Endothelial cell of umbilical vein (primary cell): Measurements from ENCODE around the gene HERC5. TPM values are rescaled to one million over a fixed set of nuclear protein-coding genes. Genes with fewer than 3 reads are reported as not detected.

Source experiments
- BruUV-seq: library from RNA; stranded (reverse); fragments of 400-500 nt; replicated peaks from 2 replicates; lab custom pipeline; 2021; lab: Mats Ljungman, UMichigan
- CTCF ChIA-PET: fragments of 300-600, 350-600 bp; sonication (Branson Sonifier 250); formaldehyde crosslinking; loops from one replicate; lab custom pipeline; 2021; ENCODE audit warnings: antibody characterized with exemption, inconsistent platforms; lab: Charles Lee
- POLR2A ChIA-PET: fragments of 300-600, 350-600 bp; sonication (Branson Sonifier 250); formaldehyde crosslinking; loops from one replicate; lab custom pipeline; 2021; ENCODE audit warnings: antibody characterized with exemption, inconsistent platforms; lab: Charles Lee
- DNase-seq: peaks from one replicate; pipeline ENCODE4 v3.0.0-alpha.2; 2011; ENCODE audit warnings: low read depth, low spot score
- FAIRE-seq: peaks from 2 replicates; lab custom pipeline; 2011; peaks lifted over from hg19 to GRCh38; lab: Jason Lieb, UNC
- H2AFZ ChIP-seq: 2 replicates; pipeline ENCODE4 v1.6.0; 2012; ENCODE audit warnings: low read depth, low read length, control low read depth, inconsistent platforms
- H3K27ac ChIP-seq: 2 replicates; pipeline ENCODE4 v1.5.1; 2011; ENCODE audit warnings: low read depth, mild to moderate bottlenecking, control low read depth, low read length, moderate library complexity; ENCODE audit not compliant: insufficient read depth
- H3K27me3 ChIP-seq, 2 experiments: 2 replicates each; pipeline versions ENCODE4 v1.6.0 to v1.6.1; 2011; ENCODE audit warnings: low read length in 2 of 2, mixed read lengths in 1 of 2; ENCODE audit not compliant: control insufficient read depth in 2 of 2, insufficient read depth in 2 of 2
- H3K36me3 ChIP-seq, 2 experiments: 2 replicates in 1 of 2; 3 replicates in 1 of 2; pipeline ENCODE4 v1.5.1; 2011; ENCODE audit warnings: low read length in 2 of 2, mild to moderate bottlenecking in 1 of 2, moderate library complexity in 1 of 2; ENCODE audit not compliant: control insufficient read depth in 2 of 2, insufficient read depth in 2 of 2; ENCODE audit errors: extremely low read depth in 1 of 2
- H3K4me1 ChIP-seq: 3 replicates; pipeline ENCODE4 v1.5.1; 2011; ENCODE audit warnings: mild to moderate bottlenecking, low read length; ENCODE audit not compliant: control insufficient read depth, insufficient read depth; ENCODE audit errors: extremely low read depth
- H3K4me2 ChIP-seq: 2 replicates; pipeline ENCODE4 v1.6.1; 2011; ENCODE audit warnings: low read length, control low read depth, mixed read lengths; ENCODE audit not compliant: insufficient read depth
- H3K4me3 ChIP-seq, 3 experiments: fragments of 200-600 bp in 1 of 3; sonication (generic), shearing (Covaris generic) in 1 of 3; replicated peaks in 1 of 3; 2 replicates each; pipeline ENCODE4 v1.5.1; 2011 to 2016; ENCODE audit warnings: control low read depth in 3 of 3, low read length in 3 of 3, mild to moderate bottlenecking in 2 of 3, inconsistent platforms in 1 of 3, low read depth in 1 of 3, moderate library complexity in 1 of 3; ENCODE audit not compliant: insufficient read depth in 1 of 3
- H3K79me2 ChIP-seq: 2 replicates; pipeline ENCODE4 v1.6.0; 2012; ENCODE audit warnings: low read length, inconsistent platforms; ENCODE audit not compliant: control insufficient read depth, insufficient read depth
- H3K9ac ChIP-seq: replicated peaks from 2 replicates; pipeline ENCODE3; 2011; ENCODE audit warnings: low read length, control low read depth; ENCODE audit not compliant: insufficient read depth; ENCODE audit errors: extremely low read depth
- H3K9me1 ChIP-seq: replicated peaks from 3 replicates; pipeline ENCODE4 v1.6.0; 2011; ENCODE audit warnings: mild to moderate bottlenecking, low read length; ENCODE audit not compliant: control insufficient read depth, insufficient read depth; ENCODE audit errors: extremely low read depth
- H3K9me3 ChIP-seq: replicated peaks from 2 replicates; pipeline ENCODE4 v1.5.1; 2012; ENCODE audit warnings: low read length, inconsistent platforms; ENCODE audit not compliant: control insufficient read depth, insufficient read depth
- H4K20me1 ChIP-seq: replicated peaks from 2 replicates; pipeline ENCODE3; 2011; ENCODE audit warnings: mild to moderate bottlenecking, low read length; ENCODE audit not compliant: control insufficient read depth, insufficient read depth; ENCODE audit errors: extremely low read depth
- CTCF ChIP-seq, 2 donors: IDR thresholded peaks; 1 replicate in 1 of 2; 2 replicates in 1 of 2; pipeline ENCODE4 v1.5.1; 2011; ENCODE audit warnings: low read length in 2 of 2, mild to moderate bottlenecking in 2 of 2, moderate library complexity in 2 of 2, control low read depth in 1 of 2, inconsistent platforms in 1 of 2, low read depth in 1 of 2; ENCODE audit not compliant: insufficient read depth in 1 of 2; ENCODE audit errors: extremely low read depth in 1 of 2
- EZH2 ChIP-seq: IDR thresholded peaks from 2 replicates; pipeline ENCODE4 v1.6.1; 2012; ENCODE audit warnings: borderline replicate concordance, low read depth, mild to moderate bottlenecking, moderate library complexity, low read length, inconsistent platforms; ENCODE audit not compliant: severe bottlenecking
- FOS ChIP-seq: IDR thresholded peaks from 2 replicates; pipeline ENCODE4 v1.6.1; 2011; ENCODE audit warnings: mild to moderate bottlenecking, low read length, moderate library complexity, borderline replicate concordance; ENCODE audit not compliant: insufficient read depth
- GATA2 ChIP-seq: IDR thresholded peaks from 2 replicates; pipeline ENCODE4 v1.7.0; 2011; ENCODE audit warnings: low read depth, mild to moderate bottlenecking, moderate library complexity, mixed read lengths, low read length; ENCODE audit not compliant: insufficient read length, insufficient read depth
- JUN ChIP-seq: IDR thresholded peaks from 2 replicates; pipeline ENCODE4 v1.6.1; 2011; ENCODE audit warnings: borderline replicate concordance, low read depth; ENCODE audit not compliant: insufficient read length, insufficient read depth
- MYC ChIP-seq: IDR thresholded peaks from one replicate; pipeline ENCODE4 v1.6.1; 2011; ENCODE audit warnings: mild to moderate bottlenecking, low read depth, low read length
- POLR2A ChIP-seq: IDR thresholded peaks from 2 replicates; pipeline ENCODE4 v1.6.1; 2012; ENCODE audit warnings: low read depth, mild to moderate bottlenecking, control low read depth, low read length
- POLR2AphosphoS5 ChIP-seq: IDR thresholded peaks from 2 replicates; pipeline ENCODE4 v1.6.1; 2012; ENCODE audit warnings: low read depth, mild to moderate bottlenecking, control low read depth, low read length, moderate library complexity; ENCODE audit not compliant: insufficient read depth
- dilution Hi-C: fragments of 300-500 bp; cut with MboI; formaldehyde crosslinking; loops from one replicate; pipeline ENCODE4 v1.15.0; 2019; ENCODE audit warnings: low sequenced_read_pairs; ENCODE audit not compliant: extremely low pct_ligation_motif_present
- intact Hi-C: fragments of 100-400 bp; cut with micrococcal nuclease; formaldehyde crosslinking; loops from one replicate; pipeline ENCODE4 v1.10.0; 2022
- polyA plus RNA-seq, 4 experiments: library from polyadenylated mRNA; depleted of rRNA in 3 of 4; stranded (reverse) in 3 of 4; unstranded in 1 of 4; fragments of >200 nt; gene quantifications; 2 replicates each; pipeline versions ENCODE4 v1.2.1 to v1.2.3, GENCODE V29; 2011 to 2012; ENCODE audit warnings: missing spikeins in 1 of 4
- total RNA-seq: library from RNA; stranded (reverse); gene quantifications from 2 replicates; pipeline ENCODE4 v1.2.3, GENCODE V29; 2021
- TF ChIP-seq, protein P1 (sequence below): IDR thresholded peaks from 2 replicates; pipeline ENCODE4 v1.6.1; 2011; ENCODE audit not compliant: insufficient read depth, insufficient read length

HERC5 gene
- total and polyA plus RNA-seq, 2 donors (not counting 3 experiments of a cell fraction or from before 2014, with no cell fraction given) = 0.19 to 0.91 TPM

DNA sequence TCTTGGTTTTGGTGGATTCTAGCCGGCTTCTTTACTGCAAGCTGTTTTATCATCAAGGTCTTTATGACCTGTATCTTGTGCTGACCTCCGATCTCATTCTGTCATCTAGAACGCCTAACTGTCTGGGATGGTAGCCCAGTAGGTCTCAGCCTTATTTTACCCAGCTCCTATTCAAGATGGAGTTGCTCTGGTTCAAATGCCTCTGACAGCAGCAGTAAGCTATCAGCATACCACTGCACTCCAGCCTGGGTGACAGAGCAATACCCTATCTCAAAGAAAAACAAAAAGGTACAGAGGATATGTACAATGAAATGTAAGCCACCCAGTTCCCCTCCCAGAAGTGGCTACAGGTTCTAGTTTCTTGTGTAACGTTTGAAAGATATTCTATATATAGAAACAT is 42.2 kb upstream of the HERC5 start:
- H3K4me2 ChIP-seq = no peak overlapping the region
- FAIRE-seq (no peak), DNase-seq (no peak)
- ChIA-PET POLR2A (no interaction called here), CTCF (no interaction called here)
- H3K4me3 ChIP-seq = no peak overlapping the region
- TF ChIP-seq POLR2AphosphoS5 (no peak), POLR2A (no peak), EZH2 (no peak), GATA2 (no peak), JUN (no peak), FOS (no peak), MYC (no peak), CTCF (IDR thresholded peaks at IDR 0.05; ENCODE audit: extremely low read depth in 1 of 2, insufficient read depth in 1 of 2, low read depth in 1 of 2, low read length in 2 of 2) (no peak)
- TF ChIP-seq, protein P1, sequence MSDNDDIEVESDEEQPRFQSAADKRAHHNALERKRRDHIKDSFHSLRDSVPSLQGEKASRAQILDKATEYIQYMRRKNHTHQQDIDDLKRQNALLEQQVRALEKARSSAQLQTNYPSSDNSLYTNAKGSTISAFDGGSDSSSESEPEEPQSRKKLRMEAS = no peak
- H3K9me1 ChIP-seq = no peaks in the 10 kb centered on the region
- no peaks in the 10 kb centered on the region for H3K9me3 ChIP-seq
- no peak overlapping the region for H2AFZ ChIP-seq
- no peaks in the 10 kb centered on the region for H3K36me3 ChIP-seq
- no peaks in the 10 kb centered on the region for H4K20me1 ChIP-seq
- no peaks in the 10 kb centered on the region for H3K27me3 ChIP-seq
- intact Hi-C loops = no loop called here
- no peak overlapping the region for H3K27ac ChIP-seq
- BruUV-seq = no TSS peak
- H3K4me1 ChIP-seq = no peaks in the 10 kb centered on the region
- H3K9ac ChIP-seq = no peak overlapping the region
- dilution Hi-C loops = no loop called here
- H3K79me2 ChIP-seq = no peaks in the 10 kb centered on the region
